NCI-H146 treated with DMSO at 0.1 percent for 48 hours (cell line): ENCODE results near the gene SEMA3A.

Experiments used
- DNase-seq: peaks from one replicate; lab custom pipeline; 2025; ENCODE audit not compliant: unreplicated experiment; lab: John Stamatoyannopoulos, UW

SEMA3A gene

DNA sequence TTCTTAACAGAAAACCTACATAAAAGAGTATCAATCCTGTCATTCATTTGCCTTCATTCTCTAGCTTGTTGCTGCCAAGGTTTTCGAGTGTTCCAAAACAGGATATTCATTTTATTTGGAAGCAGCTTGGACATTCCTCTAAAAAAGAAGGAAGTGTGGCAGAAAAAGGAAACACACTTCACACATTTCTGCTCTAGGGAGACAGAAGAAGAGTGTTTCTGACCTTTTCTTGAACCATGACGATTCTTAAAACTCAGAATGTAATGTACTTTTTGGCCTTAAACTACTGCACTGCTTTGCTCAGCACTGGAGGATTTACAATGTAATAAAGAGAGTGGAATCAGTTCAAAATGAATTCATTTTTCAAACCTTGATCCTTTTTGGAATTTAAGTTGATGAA lies 81.3 kb downstream of the SEMA3A start:
- no peak for DNase-seq

DNA sequence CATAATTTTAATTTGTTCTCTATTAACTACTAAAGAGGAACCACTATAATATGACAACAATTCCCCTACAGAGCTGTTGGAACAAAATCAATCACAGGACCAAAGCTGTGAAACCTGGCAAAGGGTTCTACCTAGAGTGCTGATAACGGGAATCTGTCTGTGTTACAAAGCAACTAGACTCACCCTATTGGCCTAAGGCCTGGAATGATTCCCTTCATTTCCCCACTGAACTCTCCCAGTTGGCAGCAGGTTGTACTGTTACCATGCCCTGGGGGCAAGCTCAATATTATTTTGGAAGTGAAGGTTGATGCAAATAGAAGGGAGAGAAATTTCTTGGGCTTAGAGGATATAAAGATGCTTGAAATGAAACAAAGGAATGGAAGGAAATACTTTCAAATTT lies 81.8 kb downstream of the SEMA3A start:
- DNase-seq = no peak

DNA sequence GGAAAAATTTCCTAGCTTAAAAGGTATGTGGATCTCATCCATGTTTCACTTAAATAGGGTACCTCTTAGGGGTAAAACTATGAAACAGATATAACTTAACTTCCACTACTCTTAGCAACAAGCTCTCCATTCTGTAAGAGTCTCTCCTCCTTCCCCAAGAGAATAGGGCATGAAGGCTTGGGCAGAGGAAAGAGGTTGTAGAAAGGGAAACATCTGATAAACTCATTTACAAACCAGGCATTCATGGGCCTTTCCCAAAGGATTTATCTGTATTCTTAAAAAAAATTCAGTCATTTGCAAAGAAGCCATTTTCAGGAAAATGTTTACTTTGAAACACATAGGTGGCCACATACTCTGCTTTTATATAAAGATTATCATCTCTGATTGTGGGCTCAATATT lies 82.7 kb downstream of the SEMA3A start:
- no peak for DNase-seq

DNA sequence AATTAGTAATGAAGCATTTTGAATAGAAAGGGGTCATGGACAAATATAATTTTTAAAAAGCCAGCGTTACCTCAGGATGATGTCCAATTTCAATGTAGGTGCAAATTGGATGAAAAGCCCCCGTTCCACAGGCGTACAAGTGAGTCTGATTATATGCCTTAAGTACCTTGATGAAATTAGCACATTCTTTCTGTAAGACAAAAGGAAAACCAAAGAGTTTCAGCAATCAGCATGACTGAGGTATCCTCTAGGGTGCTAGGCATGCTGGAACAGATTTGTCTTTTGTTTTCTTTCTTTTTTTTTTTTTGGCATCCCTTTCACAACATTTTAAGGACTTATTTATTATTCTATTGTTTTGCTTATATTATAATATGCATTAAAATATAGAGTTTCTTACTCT lies 84.2 kb downstream of the SEMA3A start:
- DNase-seq = no peak

DNA sequence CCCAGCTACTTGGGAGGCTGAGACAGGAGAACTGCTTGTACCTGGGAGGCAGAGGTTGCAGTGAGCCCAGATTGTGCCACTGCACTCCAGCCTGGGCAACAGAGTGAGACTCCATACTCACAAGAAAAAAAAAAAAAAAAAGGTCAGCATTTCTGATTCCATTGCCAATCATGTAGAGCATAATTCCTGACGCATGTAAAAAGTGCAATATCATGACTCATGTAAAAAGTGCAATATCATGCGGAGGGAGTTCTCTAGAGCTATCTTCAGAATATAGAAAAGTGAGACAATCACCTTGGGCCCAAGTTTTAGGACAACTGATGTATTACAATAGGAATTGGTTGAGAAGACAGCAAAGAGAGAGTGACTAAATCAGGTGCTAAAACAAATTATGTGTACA lies 85.8 kb downstream of the SEMA3A start:
- DNase-seq = no peak

DNA sequence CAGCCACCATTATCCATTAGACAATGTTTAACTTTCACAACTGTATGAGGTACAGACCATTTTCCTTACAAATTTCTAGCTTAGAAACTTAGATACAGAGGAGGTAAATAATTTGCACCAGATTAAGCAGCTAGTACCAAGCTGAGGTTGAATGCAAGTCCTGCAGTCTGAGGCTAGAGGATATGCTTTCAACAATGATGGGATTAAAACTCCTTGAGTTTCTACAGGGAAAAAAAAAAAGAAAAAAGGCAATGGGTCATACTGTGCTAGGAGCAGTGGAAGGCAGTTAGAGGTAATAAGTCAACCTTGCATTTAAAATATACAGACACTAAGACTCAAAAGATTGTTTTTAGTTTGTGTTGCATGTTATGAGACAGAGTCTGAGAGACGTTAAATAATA lies 86.5 kb downstream of the SEMA3A start:
- DNase-seq = no peak

DNA sequence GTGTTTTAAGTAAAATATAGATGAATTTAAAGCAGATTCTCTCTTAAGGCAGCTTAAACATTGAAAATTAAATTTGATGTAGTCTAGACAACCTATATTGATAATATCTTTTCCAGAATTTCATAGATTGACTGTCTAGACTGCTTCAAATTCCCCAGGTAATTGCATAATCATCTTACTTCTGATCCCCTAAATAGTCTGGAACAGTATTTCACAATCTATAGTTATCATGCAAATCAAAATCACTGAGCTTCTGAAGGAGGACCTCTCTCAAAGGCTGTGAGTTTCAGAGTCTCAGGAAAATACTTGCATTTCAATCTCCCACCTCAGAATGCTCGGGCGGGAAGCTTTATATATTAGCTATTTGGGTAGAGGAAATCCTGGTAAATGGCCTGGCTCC lies 87.3 kb downstream of the SEMA3A start:
- DNase-seq = no peak

DNA sequence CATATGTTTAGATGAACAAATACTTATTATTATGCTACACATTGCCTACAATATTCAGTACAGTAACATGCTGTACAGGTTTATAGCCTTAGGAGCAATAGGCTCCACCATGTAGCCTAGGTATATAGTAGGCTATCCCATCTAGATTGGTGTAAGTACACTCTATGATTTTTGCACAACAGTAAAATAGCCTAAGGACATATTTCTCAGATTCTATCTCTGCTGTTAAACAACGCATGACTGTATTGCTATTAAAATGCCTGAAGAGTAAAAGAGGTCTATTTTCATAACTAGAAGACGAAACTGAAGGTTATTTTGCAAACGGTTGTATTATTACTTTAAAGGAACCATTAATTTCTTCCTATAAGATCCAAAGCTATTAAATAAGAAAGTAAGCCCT lies 88.3 kb downstream of the SEMA3A start:
- no peak for DNase-seq

DNA sequence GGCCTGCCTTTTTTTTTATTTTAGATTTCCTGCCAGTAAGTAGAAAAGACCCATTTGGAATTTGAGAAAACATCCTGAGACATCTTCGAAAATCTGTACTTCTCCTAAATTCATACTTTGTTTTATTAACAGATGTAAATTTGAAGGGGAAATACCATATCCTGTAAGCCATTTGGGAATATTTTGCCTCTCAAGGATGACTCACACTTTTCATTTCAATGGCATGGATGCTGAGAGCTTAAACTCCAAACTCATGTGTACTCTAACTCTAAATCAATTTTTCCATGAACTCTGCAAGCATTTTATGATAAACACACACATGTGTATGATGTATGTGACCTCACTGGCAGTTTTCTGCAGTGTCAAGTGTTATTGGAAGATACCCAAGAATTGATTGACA lies 89.0 kb downstream of the SEMA3A start:
- DNase-seq = no peak

DNA sequence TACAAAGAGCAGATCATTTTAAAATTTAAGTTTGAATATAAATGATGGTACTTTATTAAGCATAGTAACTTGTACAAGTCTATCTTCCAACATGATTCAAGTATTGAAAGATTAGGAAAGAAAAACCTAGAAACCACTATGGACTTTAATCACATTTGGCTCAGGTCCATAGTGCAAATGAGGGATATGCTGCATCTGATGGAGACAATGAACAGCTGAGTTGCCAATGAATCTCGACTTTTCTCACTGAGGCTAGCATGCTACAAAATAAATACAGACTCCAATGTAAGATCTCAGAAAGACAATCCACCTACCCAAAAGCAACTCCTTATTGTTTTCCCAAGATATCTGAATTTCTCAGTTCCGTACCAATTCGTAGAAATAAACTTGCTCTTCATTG lies 89.8 kb downstream of the SEMA3A start:
- no peak for DNase-seq

DNA sequence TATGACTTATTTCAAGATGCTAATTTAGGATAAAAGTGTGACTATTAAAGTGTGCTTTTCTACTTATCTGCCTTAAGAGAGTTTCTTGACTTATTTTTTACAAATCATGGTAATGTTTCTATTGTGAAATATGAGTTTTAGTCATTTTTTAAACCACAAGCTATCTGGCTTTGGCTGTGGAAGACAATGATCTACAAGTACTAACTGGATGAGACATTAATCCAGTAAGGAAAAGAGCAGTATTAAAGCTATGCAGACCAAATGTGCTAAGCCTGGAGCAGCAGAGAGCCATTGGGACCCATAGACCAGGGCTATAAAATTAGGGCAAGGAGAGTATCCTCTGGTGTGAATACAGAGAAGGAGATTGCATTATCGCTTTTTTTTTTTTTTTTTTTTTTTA lies 92.4 kb downstream of the SEMA3A start:
- no peak for DNase-seq

DNA sequence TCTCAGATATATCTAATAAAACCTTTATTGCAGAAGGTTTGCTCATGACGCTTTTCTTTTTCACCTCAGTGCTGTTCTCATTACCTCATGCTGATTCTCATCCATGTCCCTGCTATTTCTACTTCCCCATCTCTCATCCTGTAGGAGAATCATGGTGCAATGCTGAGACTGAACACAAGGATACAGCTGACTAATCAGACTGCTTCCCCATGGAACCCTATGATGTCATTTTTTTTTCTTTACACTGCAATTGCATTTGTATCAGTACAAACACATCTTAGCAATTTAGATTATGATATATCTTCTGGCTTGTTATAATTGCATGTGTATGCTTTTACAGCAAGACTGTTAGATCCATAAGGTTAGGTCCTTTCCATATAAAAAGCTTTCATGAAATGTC lies 93.7 kb downstream of the SEMA3A start:
- no peak for DNase-seq

DNA sequence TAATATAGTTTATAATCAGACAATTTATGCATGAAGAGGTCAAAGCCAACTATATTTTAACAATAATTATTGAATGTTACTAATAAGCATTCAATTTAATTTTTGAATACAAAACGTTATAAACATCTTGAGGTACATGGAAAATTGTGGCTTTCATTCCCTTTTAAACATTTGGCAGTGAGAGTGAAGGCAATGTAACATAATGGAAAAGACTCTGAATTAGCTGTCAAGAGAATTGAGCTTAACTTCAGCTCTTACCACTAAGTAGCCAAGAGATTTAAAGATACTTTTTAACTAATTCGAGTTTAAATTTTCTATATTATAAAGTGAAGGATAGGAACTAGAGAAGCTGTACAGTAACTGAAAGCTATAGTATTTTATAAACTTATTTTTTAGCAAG lies 98.6 kb downstream of the SEMA3A start:
- no peak for DNase-seq

DNA sequence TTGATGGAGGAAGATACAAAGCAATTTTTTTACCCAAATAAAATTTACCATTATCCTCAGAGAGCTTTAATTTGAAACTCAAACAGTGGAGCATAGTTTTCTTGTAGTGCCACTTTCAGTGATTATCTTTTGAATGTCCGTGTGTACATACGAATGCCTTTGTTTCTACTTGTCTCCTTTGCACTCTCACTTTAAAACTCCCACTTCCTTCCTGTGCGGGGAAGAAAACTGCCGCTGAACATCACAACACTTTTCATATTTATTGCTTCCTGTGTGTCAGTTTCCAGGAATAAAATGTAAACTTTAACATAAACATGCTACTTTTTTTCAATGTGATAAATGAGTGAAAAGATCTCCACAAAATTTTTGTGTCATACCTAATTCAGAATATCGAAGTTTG lies 102.4 kb downstream of the SEMA3A start:
- DNase-seq = no peak

DNA sequence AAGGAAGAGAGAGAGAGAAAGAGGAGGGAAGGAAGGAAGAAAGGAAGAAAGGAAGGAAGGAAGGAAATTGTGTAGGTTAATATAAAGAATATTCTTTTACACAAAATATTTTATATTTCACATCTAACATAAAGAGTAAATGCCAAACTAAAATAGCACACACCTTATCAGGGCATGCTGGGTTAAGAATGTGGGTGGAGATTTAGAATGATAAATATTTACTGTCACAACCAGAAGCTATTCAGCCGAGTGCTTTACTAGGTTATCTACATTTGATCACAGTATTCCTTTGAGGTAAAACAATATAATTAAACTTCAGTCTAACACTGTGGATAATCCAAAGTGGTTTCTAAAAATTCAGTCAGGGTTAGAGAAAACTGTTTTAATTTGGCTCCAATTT lies 103.3 kb downstream of the SEMA3A start:
- DNase-seq = no peak

DNA sequence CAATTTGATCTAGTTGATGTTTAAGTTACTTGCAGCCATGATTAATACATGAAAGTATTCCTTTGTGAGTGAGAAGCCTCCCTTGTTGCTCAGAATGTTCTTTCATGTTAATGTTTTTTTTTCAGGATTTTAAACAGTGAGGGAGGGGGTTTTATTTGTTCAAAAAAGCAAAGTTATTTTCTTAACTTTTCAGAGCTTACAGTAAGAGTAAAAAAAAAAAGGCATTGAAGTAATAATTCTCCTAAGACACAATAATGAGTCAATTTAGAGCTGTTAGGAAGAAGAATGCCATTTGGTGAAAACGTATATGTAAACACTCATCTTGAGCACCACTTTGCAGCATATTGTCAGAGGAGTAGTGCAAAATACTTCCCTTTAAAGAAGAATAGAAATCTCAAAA lies 105.8 kb downstream of the SEMA3A start:
- DNase-seq = no peak

DNA sequence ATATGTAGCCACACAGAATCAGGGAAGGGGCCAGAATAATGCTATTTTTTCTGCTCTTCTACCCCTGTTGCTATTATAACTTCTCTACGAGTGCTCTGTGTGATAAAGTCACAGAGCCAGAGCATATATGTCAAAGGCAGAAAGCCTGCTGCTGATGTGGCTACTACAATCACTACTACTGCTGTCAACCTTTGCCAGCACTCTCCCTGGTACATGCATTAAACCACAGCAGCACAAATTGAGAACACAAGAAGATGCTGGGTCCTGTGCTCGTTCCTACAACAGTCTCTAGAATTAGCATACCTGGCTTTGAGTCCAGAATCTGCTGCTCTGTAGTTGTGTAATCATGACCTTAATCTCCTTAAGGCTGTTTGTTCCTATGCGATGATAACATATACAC lies 108.6 kb downstream of the SEMA3A start:
- no peak for DNase-seq

DNA sequence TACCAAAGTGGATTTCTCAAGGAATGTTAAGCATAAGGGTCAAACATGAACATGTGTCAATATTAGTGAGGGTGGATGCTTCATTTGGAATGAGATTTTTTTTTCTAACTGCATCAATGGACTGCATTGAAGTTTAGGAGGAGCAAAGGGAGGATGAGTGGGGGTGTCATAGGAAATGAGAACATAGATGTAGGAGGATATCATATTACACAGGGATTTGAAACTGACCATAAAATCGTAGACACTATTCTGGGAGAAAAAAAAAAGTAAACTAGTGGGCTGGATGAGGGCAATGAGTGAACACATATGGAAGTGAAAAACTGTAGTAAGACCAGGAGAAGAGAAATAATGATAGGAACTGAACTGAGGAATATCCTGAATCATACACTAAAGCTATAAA lies 109.4 kb downstream of the SEMA3A start:
- DNase-seq = no peak

DNA sequence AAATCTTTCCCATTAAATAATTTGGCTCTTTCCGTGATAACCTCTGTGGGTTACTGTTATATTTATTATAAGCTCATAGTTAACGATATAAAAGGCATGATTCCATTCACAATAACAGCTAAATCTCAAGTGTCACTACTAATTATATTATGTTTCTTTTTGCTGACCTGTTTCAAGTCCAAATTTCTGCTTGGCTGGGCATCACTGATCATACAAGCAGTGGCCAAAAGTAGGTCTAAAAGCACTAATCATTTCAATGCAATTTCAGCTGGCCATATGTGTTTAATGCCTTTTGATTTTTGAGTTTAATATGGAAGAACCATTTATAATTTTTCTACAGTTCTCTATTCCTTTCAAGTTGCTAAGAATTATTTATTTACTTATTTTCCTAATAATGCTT lies 110.7 kb downstream of the SEMA3A start:
- DNase-seq = no peak

DNA sequence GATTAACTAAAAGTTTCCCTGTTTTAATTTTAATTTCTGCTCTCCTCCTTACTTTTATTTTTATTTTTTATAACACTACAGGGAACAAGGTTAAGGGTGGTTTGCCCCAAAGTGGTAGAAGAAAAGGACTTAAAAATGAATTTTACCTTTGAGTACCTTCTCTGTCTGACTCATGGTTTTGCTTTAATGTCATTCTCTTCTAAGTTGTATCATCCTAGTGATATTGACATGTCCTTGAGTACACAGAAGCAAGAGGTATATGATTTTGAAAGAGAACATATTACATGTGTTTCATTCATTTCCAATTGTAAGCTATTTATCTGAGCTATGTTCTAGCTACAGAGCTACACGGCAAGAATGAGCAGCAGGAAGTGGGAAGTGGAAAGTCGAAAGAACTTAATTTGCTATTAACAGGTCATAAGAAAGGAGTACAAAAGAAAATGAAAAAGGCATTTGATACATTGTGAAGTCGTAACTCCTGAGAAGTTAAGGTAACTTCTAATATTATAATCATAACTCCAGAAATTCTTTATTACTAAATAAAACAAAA lies 112.5 kb downstream of the SEMA3A start:
- DNase-seq = no peak

DNA sequence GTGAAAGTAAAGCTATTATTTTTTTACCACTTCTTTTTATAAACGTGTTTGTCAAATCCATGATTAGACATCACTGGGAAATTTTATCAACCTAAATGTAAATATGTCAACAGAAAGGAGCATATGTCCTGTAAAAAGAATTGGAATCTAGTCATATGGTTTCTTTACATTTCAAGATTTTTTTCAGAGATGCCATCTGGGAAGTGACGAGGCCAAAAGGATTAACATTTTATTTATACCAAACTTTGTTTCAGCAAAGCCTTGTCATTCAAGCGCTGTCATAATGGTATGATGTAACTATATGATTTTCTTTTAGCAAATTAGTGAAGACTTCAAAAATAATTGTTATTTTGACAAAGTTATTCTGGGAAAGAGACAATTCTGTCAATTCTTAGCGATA lies 117.3 kb downstream of the SEMA3A start:
- DNase-seq = no peak

DNA sequence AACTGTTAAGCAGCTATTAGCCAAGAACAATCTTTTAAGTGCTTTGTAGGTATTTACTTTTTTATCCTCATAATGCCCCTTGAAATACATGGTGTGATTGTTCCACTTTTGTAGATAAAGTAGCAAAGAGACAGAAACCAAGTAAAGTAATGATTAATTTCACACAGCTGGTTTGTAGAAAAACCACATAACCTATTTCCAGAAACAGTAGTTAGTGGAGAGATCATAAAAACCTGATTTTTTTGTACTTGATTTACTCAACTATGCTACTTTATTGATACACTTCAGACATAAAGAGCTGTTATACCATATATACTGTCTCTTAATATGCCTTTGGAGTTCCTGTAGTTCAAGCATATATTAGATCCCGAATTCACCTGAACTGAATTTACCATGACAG lies 118.4 kb downstream of the SEMA3A start:
- DNase-seq = no peak

DNA sequence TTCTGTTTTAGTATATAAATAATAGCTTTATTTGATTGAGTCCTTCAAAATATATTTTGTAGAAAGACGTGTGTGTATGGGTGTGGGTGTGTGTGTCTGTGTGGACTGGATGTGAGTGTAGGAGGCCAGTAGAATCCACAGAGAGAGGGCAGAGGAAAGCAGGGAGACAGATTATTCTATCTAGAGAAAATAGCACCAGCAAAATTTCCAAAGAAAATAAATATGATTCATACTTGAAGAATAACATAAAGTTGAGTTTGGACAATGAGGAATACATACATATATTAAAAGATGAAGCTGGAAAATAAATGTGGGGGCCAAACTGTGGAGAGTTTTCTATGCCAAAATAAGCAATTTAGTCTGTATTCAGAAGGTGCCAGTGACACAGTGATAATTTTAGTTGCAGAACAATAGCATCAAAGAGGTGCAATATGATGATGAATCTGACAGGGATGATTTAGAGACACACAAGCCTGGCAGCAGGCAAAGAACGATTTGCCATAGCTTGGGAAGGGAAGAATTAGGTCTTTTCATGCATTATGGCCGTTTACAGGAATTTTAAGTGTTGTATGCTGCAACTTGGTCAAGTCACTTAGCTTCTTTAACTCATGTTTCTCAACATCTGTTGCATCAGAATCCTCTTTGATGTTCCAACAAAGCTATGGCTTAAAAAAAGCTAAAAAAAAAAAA lies 121.3 kb downstream of the SEMA3A start:
- DNase-seq = no peak
